IPS-18c (cell line): Measurements from ENCODE around the gene PRSS58.

Experiments
- H3K4me3 ChIP-seq: 2 replicates; pipeline ENCODE4 v1.7.0; 2013; ENCODE audit warnings: low read depth, mild to moderate bottlenecking, low read length, moderate library complexity; ENCODE audit not compliant: insufficient read depth
- H3K9me3 ChIP-seq: one replicate; pipeline ENCODE4 v1.6.1; 2013; ENCODE audit warnings: mild to moderate bottlenecking, low read length, moderate library complexity; ENCODE audit not compliant: control insufficient read depth, insufficient read depth

Gene PRSS58

GRCh38 chr7:142248166-142249160 lies 9.4 kb downstream of the PRSS58 start:
- H3K4me3 ChIP-seq = no peak overlapping the region
- H3K9me3 ChIP-seq = no peaks in the 10 kb centered on the region

GRCh38 chr7:142243823-142244222 lies 14.0 kb downstream of the PRSS58 start:
- Histone ChIP-seq H3K4me3 (no peak overlapping the region), H3K9me3 (no peaks in the 10 kb centered on the region)

- Histone ChIP-seq H3K9me3 (no peaks in the 10 kb centered on the region), H3K4me3 (no peak overlapping the region)
These were observed 17.3 kb downstream of the PRSS58 start for GRCh38 chr7:142240546-142240945.

- Histone ChIP-seq H3K9me3 (no peaks in the 10 kb centered on the region), H3K4me3 (no peak overlapping the region)
These were observed 26.1 kb downstream of the PRSS58 start for GRCh38 chr7:142231716-142232115.

- H3K4me3 ChIP-seq = no peak overlapping the region
These were observed 29.2 kb downstream of the PRSS58 start for GRCh38 chr7:142228537-142229104.

More at GRCh38 chr7:142228537-142229104, 29.2 kb downstream of the PRSS58 start:
- peaks cover 2% of the 10 kb centered on the region for H3K9me3 ChIP-seq
